Measurements from ENCODE around the gene ENPP7. TPM values are rescaled to one million over a fixed set of nuclear protein-coding genes. Genes with fewer than 3 reads are reported as not detected.

The ENPP7 gene
- total RNA-seq, 1 donor from 2014 or later = not detected

DNA sequence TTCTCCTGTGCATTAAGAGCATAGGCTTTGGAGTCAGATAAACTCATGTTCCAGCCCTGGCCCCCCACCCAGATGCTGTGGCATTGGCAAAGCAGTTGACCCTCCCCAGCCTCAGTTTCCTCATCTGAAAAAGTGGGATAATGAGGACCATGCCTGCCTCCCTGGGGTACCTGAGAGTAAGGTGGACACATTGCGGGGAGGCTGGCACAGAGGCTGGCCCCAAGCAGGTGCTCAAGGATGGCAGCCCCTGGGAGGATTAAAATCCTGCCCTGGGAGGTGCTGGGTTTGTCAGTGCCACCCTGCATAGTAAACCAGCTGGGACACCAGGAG is 11.8 kb downstream of the ENPP7 start:
- peaks cover 41% of the 10 kb centered on the region for H3K27me3 ChIP-seq (ENCODE audit: control insufficient read depth, insufficient read depth, low read length)
- H3K4me3 ChIP-seq (ENCODE audit: low read depth, low read length) = no peak overlapping the region
- FAIRE-seq (no peak), DNase-seq (ENCODE audit: low read depth) (no peak)
- H3K36me3 ChIP-seq (ENCODE audit: control insufficient read depth, insufficient read depth, low read length) = no peaks in the 10 kb centered on the region
- no peak for TF ChIP-seq CTCF (IDR thresholded peaks at IDR 0.05; ENCODE audit: insufficient read depth, low read length, severe bottlenecking)

- Histone ChIP-seq H3K27me3 (ENCODE audit: control insufficient read depth, insufficient read depth, low read length) (peaks cover 45% of the 10 kb centered on the region), H3K36me3 (ENCODE audit: control insufficient read depth, insufficient read depth, low read length) (no peaks in the 10 kb centered on the region), H3K4me3 (ENCODE audit: low read depth, low read length) (no peak overlapping the region)
- DNase-seq (ENCODE audit: low read depth) = no peak
- FAIRE-seq = no peak
- TF ChIP-seq CTCF (IDR thresholded peaks at IDR 0.05; ENCODE audit: insufficient read depth, low read length, severe bottlenecking) = no peak
These were observed 12.3 kb downstream of the ENPP7 start for GRCh38 chr17:79742951-79743476.

- DNase-seq (ENCODE audit: low read depth) (no peak), FAIRE-seq (no peak)
- no peak for TF ChIP-seq CTCF (IDR thresholded peaks at IDR 0.05; ENCODE audit: insufficient read depth, low read length, severe bottlenecking)
- peaks cover 49% of the 10 kb centered on the region for H3K27me3 ChIP-seq (ENCODE audit: control insufficient read depth, insufficient read depth, low read length)
- H3K4me3 ChIP-seq (ENCODE audit: low read depth, low read length) = no peak overlapping the region
- no peaks in the 10 kb centered on the region for H3K36me3 ChIP-seq (ENCODE audit: control insufficient read depth, insufficient read depth, low read length)
These were observed 12.9 kb downstream of the ENPP7 start for GRCh38 chr17:79743614-79744013.

GRCh38 chr17:79745641-79746105 is 14.9 kb downstream of the ENPP7 start:
- Histone ChIP-seq H3K27me3 (ENCODE audit: control insufficient read depth, insufficient read depth, low read length) (peaks cover 37% of the 10 kb centered on the region), H3K36me3 (ENCODE audit: control insufficient read depth, insufficient read depth, low read length) (no peaks in the 10 kb centered on the region), H3K4me3 (ENCODE audit: low read depth, low read length) (no peak overlapping the region)
- no peak for FAIRE-seq
- no peak for TF ChIP-seq CTCF (IDR thresholded peaks at IDR 0.05; ENCODE audit: insufficient read depth, low read length, severe bottlenecking)
- DNase-seq (ENCODE audit: low read depth) = peak; percentile 7

GRCh38 chr17:79746889-79747507 is 16.3 kb downstream of the ENPP7 start:
- no peak overlapping the region for H3K4me3 ChIP-seq (ENCODE audit: low read depth, low read length)
- H3K36me3 ChIP-seq (ENCODE audit: control insufficient read depth, insufficient read depth, low read length) = no peaks in the 10 kb centered on the region
- TF ChIP-seq CTCF (IDR thresholded peaks at IDR 0.05; ENCODE audit: insufficient read depth, low read length, severe bottlenecking) = no peak
- FAIRE-seq (no peak), DNase-seq (ENCODE audit: low read depth) (no peak)
- peaks cover 32% of the 10 kb centered on the region for H3K27me3 ChIP-seq (ENCODE audit: control insufficient read depth, insufficient read depth, low read length)

All from bronchial epithelial cell (primary cell).